GM21717 (cell line): ENCODE results near the gene NOL4L.
"Not testable (repeated sequence)": the region's sequence is repeated elsewhere in the genome, so short reads cannot be mapped to it uniquely, and the experiment has no call there.

Experiments
- ATAC-seq: cut with Tn5 transposase; IDR thresholded peaks from one replicate; pipeline ENCODE4 v1.9.1; 2021; ENCODE audit warnings: mild to moderate bottlenecking, moderate library complexity; ENCODE audit not compliant: unreplicated experiment

Gene NOL4L

GRCh38 chr20:32436142-32436861, 148.8 kb downstream of the NOL4L start:
- no peak for ATAC-seq

GRCh38 chr20:32435449-32436107, 149.6 kb downstream of the NOL4L start:
- ATAC-seq: no peak

- no peak for ATAC-seq
Measured at GRCh38 chr20:32434434-32434833, 150.7 kb downstream of the NOL4L start.

GRCh38 chr20:32433311-32434021, 151.7 kb downstream of the NOL4L start:
- no peak for ATAC-seq

- ATAC-seq: no peak
Measured at GRCh38 chr20:32432277-32432676, 152.9 kb downstream of the NOL4L start.

- ATAC-seq: no peak
Measured at GRCh38 chr20:32431457-32431856, 153.7 kb downstream of the NOL4L start.

- no peak for ATAC-seq
Measured at GRCh38 chr20:32429745-32430360, 155.3 kb downstream of the NOL4L start.

GRCh38 chr20:32429343-32429742, 155.8 kb downstream of the NOL4L start:
- ATAC-seq: no peak

GRCh38 chr20:32427996-32428395, 157.1 kb downstream of the NOL4L start:
- no peak for ATAC-seq

GRCh38 chr20:32421290-32421689, 163.8 kb downstream of the NOL4L start:
- ATAC-seq: no peak

GRCh38 chr20:32418376-32418775, 166.8 kb downstream of the NOL4L start:
- no peak for ATAC-seq

- ATAC-seq: no peak
Measured at GRCh38 chr20:32416206-32416605, 168.9 kb downstream of the NOL4L start.

- ATAC-seq: no peak
Measured at GRCh38 chr20:32415494-32415893, 169.6 kb downstream of the NOL4L start.

- ATAC-seq: no peak
Measured at GRCh38 chr20:32411955-32412706, 173.0 kb downstream of the NOL4L start.

GRCh38 chr20:32407131-32407750, 177.9 kb downstream of the NOL4L start:
- ATAC-seq: not testable (repeated sequence)

GRCh38 chr20:32406701-32407100, 178.4 kb downstream of the NOL4L start:
- ATAC-seq: no peak

- no peak for ATAC-seq
Measured at GRCh38 chr20:32404017-32404416, 181.1 kb downstream of the NOL4L start.

GRCh38 chr20:32400476-32400875, 184.7 kb downstream of the NOL4L start:
- ATAC-seq: no peak

- ATAC-seq: no peak
Measured at GRCh38 chr20:32397567-32398084, 187.5 kb downstream of the NOL4L start.

- no peak for ATAC-seq
Measured at GRCh38 chr20:32396646-32397160, 188.4 kb downstream of the NOL4L start.
